B cell (primary cell): Measurements from ENCODE around the gene CYTH3.

Experiments
- CTCF ChIP-seq: fragments of 200-600 bp; IDR thresholded peaks from one replicate; pipeline ENCODE4 v1.8.0; 2022; ENCODE audit warnings: antibody characterized with exemption, mild to moderate bottlenecking
- EZH2 ChIP-seq: IDR thresholded peaks from 2 replicates; pipeline ENCODE4 v1.6.1; 2012; ENCODE audit warnings: borderline replicate concordance, low read depth, mild to moderate bottlenecking, moderate library complexity, low read length; ENCODE audit not compliant: insufficient read depth, poor library complexity, severe bottlenecking

GRCh38 chr7:6277476-6277875 is 5.1 kb upstream of the CYTH3 start:
- TF ChIP-seq CTCF (no peak), EZH2 (no peak)
